GM12878 (cell line): ENCODE data around the gene TSPAN2. TPM values are rescaled to one million over a fixed set of nuclear protein-coding genes. Genes with fewer than 3 reads are reported as not detected.

Experiments
- ATAC-seq: fragments of 200-7000 bp; cut with Tn5 transposase; 3 replicates; pipeline ENCODE4 v1.9.1; 2020; ENCODE audit warnings: mild to moderate bottlenecking, moderate library complexity
- BruUV-seq: library from RNA; stranded (reverse); fragments of 400-500 nt; replicated peaks from 2 replicates; lab custom pipeline; 2021; lab: Mats Ljungman, UMichigan
- CTCF ChIA-PET: fragments of 300-600 bp; sonication (Branson Sonifier 250); formaldehyde crosslinking; extraction: SDS; loops from one replicate; lab custom pipeline; 2021; ENCODE audit warnings: inconsistent platforms; lab: Yijun Ruan, JAX
- POLR2A ChIA-PET: fragments of 350-600 bp; formaldehyde crosslinking; extraction: SDS; loops from one replicate; lab custom pipeline; 2021; ENCODE audit warnings: inconsistent platforms; lab: Charles Lee
- RAD21 ChIA-PET: fragments of 300-600 bp; sonication (Branson Sonifier 250); formaldehyde crosslinking; loops from one replicate; lab custom pipeline; 2023; ENCODE audit warnings: antibody characterized with exemption; ENCODE audit not compliant: unreplicated experiment; lab: Charles Lee
- SMC1A ChIA-PET: fragments of 300-600 bp; sonication (Branson Sonifier 250); formaldehyde crosslinking; loops from one replicate; lab custom pipeline; 2023; ENCODE audit not compliant: unreplicated experiment, uncharacterized antibody; lab: Charles Lee
- DNase-seq: peaks from one replicate; pipeline ENCODE4 v3.0.0-alpha.2; 2011; ENCODE audit warnings: low read depth, low spot score
- FAIRE-seq: peaks from 3 replicates; lab custom pipeline; 2011; peaks lifted over from hg19 to GRCh38; lab: Jason Lieb, UNC
- H2AFZ ChIP-seq: 2 replicates; pipeline ENCODE4 v1.6.0; 2011; ENCODE audit warnings: low read depth, low read length, control low read depth; ENCODE audit not compliant: control insufficient read depth
- H3K27ac ChIP-seq: 2 replicates; pipeline ENCODE4 v1.5.1; 2011; ENCODE audit warnings: control low read depth; ENCODE audit not compliant: control insufficient read depth, insufficient read depth
- H3K27me3 ChIP-seq, 2 experiments: replicated peaks in 1 of 2; 2 replicates each; pipeline versions ENCODE4 v1.6.0 to v1.6.1; 2011; ENCODE audit warnings: low read length in 1 of 2; ENCODE audit not compliant: control insufficient read depth in 2 of 2, insufficient read depth in 2 of 2
- H3K36me3 ChIP-seq, 2 experiments: 2 replicates each; pipeline ENCODE4 v1.5.1; 2011; ENCODE audit warnings: low read length in 1 of 2; ENCODE audit not compliant: control insufficient read depth in 2 of 2, insufficient read depth in 2 of 2
- H3K4me1 ChIP-seq: 2 replicates; pipeline ENCODE4 v1.6.1; 2011; ENCODE audit warnings: mild to moderate bottlenecking, low read length, moderate library complexity, mixed read lengths; ENCODE audit not compliant: control insufficient read depth, insufficient read depth
- H3K4me2 ChIP-seq: 2 replicates; pipeline ENCODE4 v1.6.0; 2011; ENCODE audit warnings: control low read depth; ENCODE audit not compliant: control insufficient read depth, insufficient read depth
- H3K4me3 ChIP-seq: fragments of 200-600 bp; sonication (generic); 2 replicates; pipeline ENCODE4 v1.5.1; 2016
- H3K79me2 ChIP-seq: 2 replicates; pipeline ENCODE4 v1.6.0; 2011; ENCODE audit warnings: low read length; ENCODE audit not compliant: control insufficient read depth, insufficient read depth
- H3K9ac ChIP-seq: 2 replicates; pipeline ENCODE4 v1.8.0; 2011; ENCODE audit warnings: low read length, control low read depth, mixed read lengths; ENCODE audit not compliant: control insufficient read depth, insufficient read depth
- H3K9me3 ChIP-seq: replicated peaks from 3 replicates; pipeline ENCODE4 v1.5.1; 2011; ENCODE audit warnings: mild to moderate bottlenecking, low read length; ENCODE audit not compliant: control insufficient read depth, insufficient read depth
- H4K20me1 ChIP-seq: 2 replicates; pipeline ENCODE4 v1.6.0; 2011; ENCODE audit not compliant: control insufficient read depth, insufficient read depth
- BCL3 ChIP-seq: IDR thresholded peaks from 2 replicates; pipeline ENCODE4 v1.6.1; 2011; ENCODE audit warnings: borderline replicate concordance, low read depth, mild to moderate bottlenecking, moderate library complexity, low read length; ENCODE audit not compliant: insufficient read depth, poor library complexity, severe bottlenecking
- BMI1 ChIP-seq: fragments of 450-650 bp; IDR thresholded peaks from 2 replicates; pipeline ENCODE4 v1.6.1; 2016; ENCODE audit warnings: mild to moderate bottlenecking, moderate library complexity, borderline replicate concordance
- HSF1 ChIP-seq: fragments of 150-350 bp; IDR thresholded peaks from 2 replicates; pipeline ENCODE4 v1.6.1; 2014; ENCODE audit warnings: mild to moderate bottlenecking, low read depth, low read length
- IRF3 ChIP-seq: fragments of 450-650 bp; IDR thresholded peaks from 2 replicates; pipeline ENCODE4 v1.6.1; 2014; ENCODE audit warnings: mild to moderate bottlenecking
- IRF4 ChIP-seq: IDR thresholded peaks from 2 replicates; pipeline ENCODE4 v1.6.1; 2011; ENCODE audit warnings: low read depth, low read length
- KDM1A ChIP-seq: fragments of 200-600 bp; sonication (generic); IDR thresholded peaks from 2 replicates; pipeline ENCODE4 v1.6.1; 2016; ENCODE audit warnings: borderline replicate concordance
- NBN ChIP-seq: fragments of 450-650 bp; IDR thresholded peaks from 2 replicates; pipeline ENCODE4 v1.6.1; 2016
- NFYB ChIP-seq: IDR thresholded peaks from 2 replicates; pipeline ENCODE4 v1.6.1; 2011; ENCODE audit warnings: low read depth, mild to moderate bottlenecking, low read length, improper control_type of control experiment, moderate library complexity; ENCODE audit not compliant: insufficient read depth
- NR2F1 ChIP-seq: fragments of 450-650 bp; conservative IDR thresholded peaks from 2 replicates; pipeline ENCODE4 v1.6.1; 2017; ENCODE audit warnings: mild to moderate bottlenecking
- NRF1 ChIP-seq: conservative IDR thresholded peaks from 2 replicates; pipeline ENCODE4 v1.6.1; 2011; ENCODE audit warnings: mild to moderate bottlenecking, low read depth, low read length, improper control_type of control experiment
- PML ChIP-seq: IDR thresholded peaks from 2 replicates; pipeline ENCODE4 v1.6.1; 2012; ENCODE audit warnings: low read length, inconsistent platforms
- RBBP5 ChIP-seq: fragments of 200-600 bp; sonication (generic); conservative IDR thresholded peaks from 2 replicates; pipeline ENCODE4 v1.6.1; 2016
- TAF1 ChIP-seq: IDR thresholded peaks from 2 replicates; pipeline ENCODE4 v1.6.1; 2011; ENCODE audit warnings: mild to moderate bottlenecking, low read depth, low read length, borderline replicate concordance
- USF1 ChIP-seq: IDR thresholded peaks from 2 replicates; pipeline ENCODE4 v1.6.1; 2011; ENCODE audit warnings: borderline replicate concordance, low read depth, mild to moderate bottlenecking, moderate library complexity, mixed read lengths, low read length; ENCODE audit not compliant: insufficient read depth; ENCODE audit errors: extremely low read length
- in situ Hi-C: fragments of 300-500 bp; cut with MboI; formaldehyde crosslinking; loops from 9 replicates; pipeline ENCODE4 v1.14.3; 2018; ENCODE audit warnings: mixed read lengths
- intact Hi-C: fragments of 100-400 bp; cut with micrococcal nuclease; formaldehyde crosslinking; loops from one replicate; pipeline ENCODE4 v1.14.2; 2022; ENCODE audit not compliant: unreplicated experiment
- polyA plus RNA-seq, 11 experiments: library from polyadenylated mRNA; depleted of rRNA in 4 of 11; unstranded in 6 of 11; stranded (reverse) in 5 of 11; fragments of >200 nt; fragmentation: Nextera tagmentation in 4 of 11; fragmentation: Illumina TruSeq in 1 of 11; extraction: Ambion mirVana in 4 of 11; extraction: Trizol in 1 of 11; gene quantifications; 1 replicate in 1 of 11; 2 replicates in 10 of 11; pipeline versions ENCODE4 v1.2.1 to v1.2.3, GENCODE V29; 2011 to 2016; ENCODE audit warnings: inconsistent platforms in 2 of 11, missing spikeins in 2 of 11, low read depth in 1 of 11
- total RNA-seq, 4 experiments: library from RNA; depleted of rRNA in 3 of 4; stranded (reverse); fragments of >200 nt in 3 of 4; fragmentation: Illumina TruSeq in 1 of 4; extraction: Trizol in 1 of 4; gene quantifications; 2 replicates each; pipeline versions ENCODE4 v1.2.1 to v1.2.3, GENCODE V29; 2013 to 2021

TSPAN2 gene
- total and polyA plus RNA-seq, 10 of the 15 experiments (the other 5 are each of a cell fraction or from before 2014, with no cell fraction given): under 0.01 to 0.73 TPM; not detected in 8

- POLR2A ChIA-PET: no interaction called here
- H3K27me3 ChIP-seq: no peaks in the 10 kb centered on the region
- H3K4me3 ChIP-seq: no peak within 1 kb of the TSS
- no peaks in the 10 kb centered on the region for H4K20me1 ChIP-seq
- FAIRE-seq (no peak), DNase-seq (no peak), ATAC-seq (no peak)
- H3K79me2 ChIP-seq: no peaks in the 10 kb centered on the region
- SMC1A ChIA-PET: interaction anchor here (1.2 to 1.9 kb wide), 3 partner anchors 9 to 702 kb away, joined by 3 to 6 read pairs (median 3); no protein-coding TSS in a partner anchor
- H3K4me1 ChIP-seq: no peaks in the 10 kb centered on the region
- RAD21 ChIA-PET: no interaction called here
- H3K4me2 ChIP-seq: no peak within 1 kb of the TSS
- no peak within 1 kb of the TSS for H2AFZ ChIP-seq
- CTCF ChIA-PET: interaction anchor here (0.9 to 1.5 kb wide), 2 partner anchors 8 to 109 kb away, joined by 3 read pairs; no protein-coding TSS in a partner anchor
- in situ Hi-C loops: no loop called here
- TF ChIP-seq HSF1 (no peak), NBN (no peak), TAF1 (no peak)
- intact Hi-C loops: no loop called here
- BruUV-seq: no TSS peak
- H3K36me3 ChIP-seq: no peaks in the 10 kb centered on the region
- H3K27ac ChIP-seq: no peak within 1 kb of the TSS
- no peaks in the 10 kb centered on the region for H3K9me3 ChIP-seq
- no peak within 1 kb of the TSS for H3K9ac ChIP-seq
Measured at GRCh38 chr1:115029526-115029925, 59.8 kb downstream of the TSPAN2 start, which contains the start of gene TSHB. TSHB (plus strand) TSS chr1:115029826; CDS start chr1:115033363, 3,537 bp downstream.

GRCh38 chr1:115023593-115023992 lies 65.7 kb downstream of the TSPAN2 start:
- intact Hi-C loops: no loop called here
- Histone ChIP-seq H3K9me3 (no peaks in the 10 kb centered on the region), H4K20me1 (no peaks in the 10 kb centered on the region), H2AFZ (no peak overlapping the region), H3K27me3 (no peaks in the 10 kb centered on the region), H3K4me2 (no peak overlapping the region), H3K27ac (no peak overlapping the region), H3K36me3 (no peaks in the 10 kb centered on the region), H3K9ac (no peak overlapping the region), H3K79me2 (no peaks in the 10 kb centered on the region), H3K4me1 (no peaks in the 10 kb centered on the region), H3K4me3 (no peak overlapping the region)
- SMC1A ChIA-PET: interaction anchor here (1.5 kb wide), 1 partner anchor 25 kb away, joined by 3 read pairs; no protein-coding TSS in a partner anchor
- TF ChIP-seq PML (no peak), IRF3 (no peak), NRF1 (no peak), RBBP5 (no peak), NR2F1 (no peak), IRF4 (no peak), USF1 (no peak), BMI1 (no peak), NFYB (no peak), KDM1A (no peak), BCL3 (no peak)
- CTCF ChIA-PET: interaction anchor here (0.5 to 1.5 kb wide), 3 partner anchors 11 to 950 kb away, joined by 3 to 5 read pairs (median 3); no protein-coding TSS in a partner anchor
- RAD21 ChIA-PET: interaction anchor here (1.1 kb wide), 1 partner anchor 30 kb away, joined by 3 read pairs; no protein-coding TSS in a partner anchor
- ATAC-seq (no peak), FAIRE-seq (no peak), DNase-seq (no peak)
- in situ Hi-C loops: no loop called here
- BruUV-seq: no TSS peak
- POLR2A ChIA-PET: no interaction called here
